ENCODE measurements around the gene SCFD2. TPM values are rescaled to one million over a fixed set of nuclear protein-coding genes. Genes with fewer than 3 reads are reported as not detected.

The SCFD2 gene
- total and polyA plus RNA-seq, 4 donors, result 4.3 to 28.8 (median 7.4) TPM

DNA sequence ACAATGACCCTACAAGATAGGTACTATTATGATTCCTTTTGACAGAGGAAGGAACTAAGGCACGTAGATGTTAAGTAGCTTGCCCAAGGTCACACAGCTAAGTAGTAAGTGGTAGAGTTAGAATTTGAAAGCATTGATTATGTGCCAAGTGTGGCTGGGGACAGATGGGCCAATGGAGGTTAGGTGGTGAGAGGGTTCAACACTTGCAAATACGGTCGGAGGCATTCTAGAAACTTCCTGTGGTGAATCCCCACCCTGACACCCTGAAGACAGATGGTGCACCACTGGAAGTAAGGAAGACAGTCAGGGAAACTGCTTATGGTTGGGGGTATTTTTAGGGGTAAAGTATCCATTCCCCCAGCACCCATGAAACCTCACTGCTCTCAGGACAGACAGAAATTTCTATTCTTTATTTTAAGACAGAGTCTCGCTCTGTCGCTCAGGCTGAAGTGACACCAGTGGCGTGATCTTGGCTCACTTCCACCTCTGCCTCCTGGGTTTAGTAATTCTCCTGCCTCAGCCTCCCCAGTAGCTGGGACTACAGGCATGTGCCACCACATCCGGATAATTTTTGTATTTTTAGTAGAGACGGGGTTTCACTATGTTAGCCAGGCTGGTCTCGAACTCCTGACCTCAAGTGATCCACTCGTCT is 361.2 kb downstream of the SCFD2 start (continued):
- TF ChIP-seq JUND (IDR thresholded peaks at IDR 0.05) (no peak), HNF4A (conservative IDR thresholded peaks at IDR 0.05) (no peak), HNF4G (IDR thresholded peaks at IDR 0.05) (no peak), EGR1 (IDR thresholded peaks at IDR 0.05; ENCODE audit: low read depth in 2 of 2) (no peak), FOXA1 (IDR thresholded peaks at IDR 0.05) (no peak)
- TF ChIP-seq, protein P1, sequence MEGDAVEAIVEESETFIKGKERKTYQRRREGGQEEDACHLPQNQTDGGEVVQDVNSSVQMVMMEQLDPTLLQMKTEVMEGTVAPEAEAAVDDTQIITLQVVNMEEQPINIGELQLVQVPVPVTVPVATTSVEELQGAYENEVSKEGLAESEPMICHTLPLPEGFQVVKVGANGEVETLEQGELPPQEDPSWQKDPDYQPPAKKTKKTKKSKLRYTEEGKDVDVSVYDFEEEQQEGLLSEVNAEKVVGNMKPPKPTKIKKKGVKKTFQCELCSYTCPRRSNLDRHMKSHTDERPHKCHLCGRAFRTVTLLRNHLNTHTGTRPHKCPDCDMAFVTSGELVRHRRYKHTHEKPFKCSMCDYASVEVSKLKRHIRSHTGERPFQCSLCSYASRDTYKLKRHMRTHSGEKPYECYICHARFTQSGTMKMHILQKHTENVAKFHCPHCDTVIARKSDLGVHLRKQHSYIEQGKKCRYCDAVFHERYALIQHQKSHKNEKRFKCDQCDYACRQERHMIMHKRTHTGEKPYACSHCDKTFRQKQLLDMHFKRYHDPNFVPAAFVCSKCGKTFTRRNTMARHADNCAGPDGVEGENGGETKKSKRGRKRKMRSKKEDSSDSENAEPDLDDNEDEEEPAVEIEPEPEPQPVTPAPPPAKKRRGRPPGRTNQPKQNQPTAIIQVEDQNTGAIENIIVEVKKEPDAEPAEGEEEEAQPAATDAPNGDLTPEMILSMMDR (IDR thresholded peaks at IDR 0.05; ENCODE audit: low read depth, low read length, missing input control), result no peak

DNA sequence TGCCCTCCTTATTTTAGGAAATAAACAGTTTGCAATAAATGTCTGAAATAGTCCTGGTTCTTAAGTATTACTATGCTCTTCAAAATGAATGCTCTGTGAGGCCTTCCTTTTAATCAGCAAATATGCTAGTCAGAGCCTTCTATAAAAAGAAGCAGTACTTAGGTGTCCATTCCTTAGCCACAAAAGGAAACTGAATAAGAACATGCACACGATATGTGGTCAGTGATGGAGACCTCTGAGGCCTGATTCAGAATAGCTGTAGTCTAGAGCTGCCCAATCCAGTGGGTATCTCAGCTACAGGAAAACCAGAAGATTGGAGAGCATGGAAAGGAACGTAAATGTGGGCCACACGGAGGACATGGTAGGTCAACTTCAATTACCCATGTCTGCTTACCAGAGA is 361.9 kb downstream of the SCFD2 start:
- DNase-seq (ENCODE audit: low spot score), result no peak
- Histone ChIP-seq H3K36me3 (ENCODE audit: control insufficient read depth in 4 of 4, insufficient read depth in 3 of 4, low read depth in 1 of 4, low read length in 3 of 4) (no peaks in the 10 kb centered on the region), H3K4me3 (ENCODE audit: low read depth in 1 of 3, low read length in 3 of 3) (no peak overlapping the region), H3K27ac (ENCODE audit: low read depth in 1 of 2, low read length in 2 of 2) (no peak overlapping the region), H3K4me1 (ENCODE audit: control insufficient read depth in 4 of 4, insufficient read depth in 4 of 4, low read length in 3 of 4) (no peaks in the 10 kb centered on the region), H3K9ac (ENCODE audit: low read depth in 1 of 2, low read length in 2 of 2) (no peak overlapping the region), H3K9me3 (ENCODE audit: control insufficient read depth in 4 of 4, low read length in 3 of 4) (no peaks in the 10 kb centered on the region), H3K27me3 (ENCODE audit: control insufficient read depth in 4 of 4, insufficient read depth in 4 of 4, low read length in 3 of 4) (no peaks in the 10 kb centered on the region)
- no peak for TF ChIP-seq NR2F2 (IDR thresholded peaks at IDR 0.05)
- TF ChIP-seq TAF1 (conservative IDR thresholded peaks at IDR 0.05), result no peak
- TF ChIP-seq HNF4G (IDR thresholded peaks at IDR 0.05), result no peak
- WGBS, result 91% methylated on average over 3 of the region's 3 CpGs

DNA sequence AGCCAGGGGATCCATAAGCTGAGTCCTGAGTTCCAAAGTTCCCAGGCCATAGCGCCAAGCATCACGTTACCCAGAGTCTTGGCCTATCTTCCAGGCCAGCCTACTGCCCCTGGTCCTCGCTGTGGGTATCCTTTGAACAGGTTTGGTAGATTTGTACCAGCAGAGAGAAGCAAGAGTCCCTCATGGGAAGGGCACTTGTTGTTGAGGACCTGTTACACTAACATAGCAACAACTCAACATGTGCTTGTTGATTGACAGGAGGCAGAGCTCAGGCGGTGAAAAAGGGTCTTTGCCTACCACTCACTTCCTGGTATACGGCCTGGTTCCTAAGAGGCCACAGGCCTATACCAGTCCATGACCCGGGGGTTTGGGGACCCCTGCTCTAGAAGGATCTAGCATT is 365.3 kb downstream of the SCFD2 start:
- Histone ChIP-seq H3K9me3 (ENCODE audit: control insufficient read depth in 4 of 4, low read length in 3 of 4) (no peaks in the 10 kb centered on the region), H3K4me3 (ENCODE audit: low read depth in 1 of 3, low read length in 3 of 3) (no peak overlapping the region), H3K27ac (ENCODE audit: low read depth in 1 of 2, low read length in 2 of 2) (no peak overlapping the region), H3K9ac (ENCODE audit: low read depth in 1 of 2, low read length in 2 of 2) (no peak overlapping the region), H3K36me3 (ENCODE audit: control insufficient read depth in 4 of 4, insufficient read depth in 3 of 4, low read depth in 1 of 4, low read length in 3 of 4) (no peaks in the 10 kb centered on the region), H3K4me1 (ENCODE audit: control insufficient read depth in 4 of 4, insufficient read depth in 4 of 4, low read length in 3 of 4) (no peaks in the 10 kb centered on the region), H3K27me3 (ENCODE audit: control insufficient read depth in 4 of 4, insufficient read depth in 4 of 4, low read length in 3 of 4) (no peaks in the 10 kb centered on the region)
- WGBS, result 93% methylated on average over 6 of the region's 6 CpGs
- TF ChIP-seq, protein P2, sequence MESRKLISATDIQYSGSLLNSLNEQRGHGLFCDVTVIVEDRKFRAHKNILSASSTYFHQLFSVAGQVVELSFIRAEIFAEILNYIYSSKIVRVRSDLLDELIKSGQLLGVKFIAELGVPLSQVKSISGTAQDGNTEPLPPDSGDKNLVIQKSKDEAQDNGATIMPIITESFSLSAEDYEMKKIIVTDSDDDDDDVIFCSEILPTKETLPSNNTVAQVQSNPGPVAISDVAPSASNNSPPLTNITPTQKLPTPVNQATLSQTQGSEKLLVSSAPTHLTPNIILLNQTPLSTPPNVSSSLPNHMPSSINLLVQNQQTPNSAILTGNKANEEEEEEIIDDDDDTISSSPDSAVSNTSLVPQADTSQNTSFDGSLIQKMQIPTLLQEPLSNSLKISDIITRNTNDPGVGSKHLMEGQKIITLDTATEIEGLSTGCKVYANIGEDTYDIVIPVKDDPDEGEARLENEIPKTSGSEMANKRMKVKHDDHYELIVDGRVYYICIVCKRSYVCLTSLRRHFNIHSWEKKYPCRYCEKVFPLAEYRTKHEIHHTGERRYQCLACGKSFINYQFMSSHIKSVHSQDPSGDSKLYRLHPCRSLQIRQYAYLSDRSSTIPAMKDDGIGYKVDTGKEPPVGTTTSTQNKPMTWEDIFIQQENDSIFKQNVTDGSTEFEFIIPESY (IDR thresholded peaks at IDR 0.05), result no peak
- TF ChIP-seq JUND (IDR thresholded peaks at IDR 0.05), result no peak
- TF ChIP-seq, protein P3, sequence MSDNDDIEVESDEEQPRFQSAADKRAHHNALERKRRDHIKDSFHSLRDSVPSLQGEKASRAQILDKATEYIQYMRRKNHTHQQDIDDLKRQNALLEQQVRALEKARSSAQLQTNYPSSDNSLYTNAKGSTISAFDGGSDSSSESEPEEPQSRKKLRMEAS (IDR thresholded peaks at IDR 0.05), result no peak
- TF ChIP-seq EGR1 (IDR thresholded peaks at IDR 0.05; ENCODE audit: low read depth in 2 of 2), result no peak
- no peak for TF ChIP-seq RAD21 (IDR thresholded peaks at IDR 0.05)
- no peak for TF ChIP-seq RXRA (IDR thresholded peaks at IDR 0.05)
- no peak for TF ChIP-seq SP1 (IDR thresholded peaks at IDR 0.05)
- no peak for TF ChIP-seq HNF4G (IDR thresholded peaks at IDR 0.05)
- TF ChIP-seq YY1 (IDR thresholded peaks at IDR 0.05), result no peak
- TF ChIP-seq FOXA2 (IDR thresholded peaks at IDR 0.05), result no peak
- TF ChIP-seq, protein P4, sequence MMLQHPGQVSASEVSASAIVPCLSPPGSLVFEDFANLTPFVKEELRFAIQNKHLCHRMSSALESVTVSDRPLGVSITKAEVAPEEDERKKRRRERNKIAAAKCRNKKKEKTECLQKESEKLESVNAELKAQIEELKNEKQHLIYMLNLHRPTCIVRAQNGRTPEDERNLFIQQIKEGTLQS (IDR thresholded peaks at IDR 0.05), result no peak
- no peak for TF ChIP-seq TAF1 (conservative IDR thresholded peaks at IDR 0.05)
- DNase-seq (ENCODE audit: low spot score), result no peak
